Panc1 (cell line): ENCODE measurements around the gene CCDC6. TPM values are rescaled to one million over a fixed set of nuclear protein-coding genes. Genes with fewer than 3 reads are reported as not detected.

ENCODE experiments used
- ATAC-seq: fragments of 200-7000 bp; cut with Tn5 transposase; 2 replicates; pipeline ENCODE4 v1.9.1; 2020; ENCODE audit warnings: mild to moderate bottlenecking, moderate library complexity
- BruUV-seq: library from RNA; stranded (reverse); fragments of 400-500 nt; replicated peaks from 2 replicates; lab custom pipeline; 2021; lab: Mats Ljungman, UMichigan
- CTCF ChIA-PET: fragments of 300-600 bp; sonication (Branson Sonifier 250); formaldehyde crosslinking; loops from one replicate; lab custom pipeline; 2022; ENCODE audit warnings: antibody characterized with exemption; lab: Charles Lee
- POLR2A ChIA-PET: fragments of 300-600 bp; sonication (Branson Sonifier 250); formaldehyde crosslinking; loops from one replicate; lab custom pipeline; 2022; ENCODE audit warnings: antibody characterized with exemption; lab: Charles Lee
- DNase-seq: peaks from one replicate; pipeline ENCODE4 v3.0.0-alpha.2; 2010; ENCODE audit warnings: low read depth, low spot score
- H3K27ac ChIP-seq: 2 replicates; pipeline ENCODE4 v1.5.1; 2011; ENCODE audit warnings: mild to moderate bottlenecking, low read length, inconsistent platforms
- H3K27me3 ChIP-seq: fragments of 200-500 bp; sonication (Bioruptor generic); 2 replicates; pipeline ENCODE4 v1.6.0; 2014; ENCODE audit warnings: low read length, inconsistent platforms; ENCODE audit not compliant: control insufficient read depth, insufficient read depth
- H3K36me3 ChIP-seq: fragments of 200-500 bp; sonication (Bioruptor generic); 2 replicates; pipeline ENCODE4 v1.5.1; 2014; ENCODE audit warnings: inconsistent platforms, mild to moderate bottlenecking, low read length, moderate library complexity; ENCODE audit not compliant: control insufficient read depth, insufficient read depth
- H3K4me1 ChIP-seq: 2 replicates; pipeline ENCODE4 v1.5.1; 2011; ENCODE audit warnings: inconsistent platforms, mild to moderate bottlenecking, low read length, moderate library complexity; ENCODE audit not compliant: control insufficient read depth, insufficient read depth
- H3K4me3 ChIP-seq, 2 experiments: 2 replicates each; pipeline ENCODE4 v1.5.1; 2011 to 2012; ENCODE audit warnings: low read depth in 2 of 2, low read length in 2 of 2, mild to moderate bottlenecking in 2 of 2, inconsistent platforms in 1 of 2, moderate library complexity in 1 of 2
- H3K9me3 ChIP-seq: fragments of 200-500 bp; sonication (Bioruptor generic); 2 replicates; pipeline ENCODE4 v1.5.1; 2014; ENCODE audit warnings: low read depth, mild to moderate bottlenecking, inconsistent platforms, low read length, moderate library complexity; ENCODE audit not compliant: control insufficient read depth, insufficient read depth
- CTCF ChIP-seq: fragments of 450-650 bp; IDR thresholded peaks from 2 replicates; pipeline ENCODE4 v1.5.1; 2017; ENCODE audit warnings: mild to moderate bottlenecking
- POLR2AphosphoS5 ChIP-seq: IDR thresholded peaks from 2 replicates; pipeline ENCODE4 v1.6.1; 2012; ENCODE audit warnings: mild to moderate bottlenecking, low read depth, low read length, moderate library complexity
- REST ChIP-seq, 2 experiments: IDR thresholded peaks; 2 replicates each; pipeline ENCODE4 v1.6.1; 2011 to 2012; ENCODE audit warnings: low read depth in 2 of 2, control low read depth in 1 of 2, low read length in 1 of 2, mild to moderate bottlenecking in 1 of 2, moderate library complexity in 1 of 2; ENCODE audit not compliant: insufficient read depth in 1 of 2
- SIN3A ChIP-seq: IDR thresholded peaks from 2 replicates; pipeline ENCODE4 v1.6.1; 2012; ENCODE audit warnings: low read depth, mild to moderate bottlenecking, low read length, moderate library complexity, borderline replicate concordance; ENCODE audit not compliant: insufficient read depth
- TCF7L2 ChIP-seq: IDR thresholded peaks from 2 replicates; pipeline ENCODE4 v1.6.1; 2011; ENCODE audit warnings: mild to moderate bottlenecking, low read depth, low read length, inconsistent platforms
- in situ Hi-C: cut with HindIII; loops from 2 replicates; pipeline ENCODE4 v1.10.0; 2016; ENCODE audit warnings: low sequenced_read_pairs, low pct_unique_long_range_greater_than_20kb
- intact Hi-C: fragments of 100-400 bp; cut with micrococcal nuclease; formaldehyde crosslinking; loops from one replicate; pipeline ENCODE4 v1.10.0; 2022; ENCODE audit not compliant: unreplicated experiment
- total RNA-seq: library from RNA; stranded (reverse); gene quantifications from one replicate; pipeline ENCODE4 v1.2.1, GENCODE V29; 2021; ENCODE audit not compliant: unreplicated experiment

CCDC6 gene
- total RNA-seq, 1 experiment from 2014 or later: 48.7 TPM

GRCh38 chr10:59852670-59853069, 53.7 kb downstream of the CCDC6 start:
- POLR2A ChIA-PET: no interaction called here
- TF ChIP-seq TCF7L2 (no peak), SIN3A (no peak), REST (IDR thresholded peaks at IDR 0.05; ENCODE audit: insufficient read depth in 1 of 2, low read depth in 2 of 2, low read length in 1 of 2) (no peak), CTCF (no peak)
- no peak for DNase-seq
- no peaks in the 10 kb centered on the region for H3K27me3 ChIP-seq
- H3K9me3 ChIP-seq: peaks cover 6% of the 10 kb centered on the region; the same call in 1 of the 2 replicates
- CTCF ChIA-PET: no interaction called here
- H3K27ac ChIP-seq: no peak overlapping the region
- H3K36me3 ChIP-seq: no peaks in the 10 kb centered on the region
- no TSS peak for BruUV-seq
- H3K4me1 ChIP-seq: no peaks in the 10 kb centered on the region
- no peak for ATAC-seq
- intact Hi-C loops (no loop called here), in situ Hi-C loops (no loop called here)
- H3K4me3 ChIP-seq: no peak overlapping the region

- Histone ChIP-seq H3K27me3 (no peaks in the 10 kb centered on the region), H3K36me3 (no peaks in the 10 kb centered on the region), H3K4me3 (no peak overlapping the region), H3K27ac (no peak overlapping the region), H3K4me1 (no peaks in the 10 kb centered on the region), H3K9me3 (peaks cover under 1% of the 10 kb centered on the region; the same call in 1 of the 2 replicates)
- intact Hi-C loops: no loop called here
- DNase-seq: no peak
- CTCF ChIA-PET: no interaction called here
- ATAC-seq: no peak
- TF ChIP-seq CTCF (no peak), POLR2AphosphoS5 (no peak), SIN3A (no peak), TCF7L2 (no peak), REST (IDR thresholded peaks at IDR 0.05; ENCODE audit: insufficient read depth in 1 of 2, low read depth in 2 of 2, low read length in 1 of 2) (no peak)
- POLR2A ChIA-PET: no interaction called here
- in situ Hi-C loops: no loop called here
- BruUV-seq: no TSS peak
These were observed 54.5 kb downstream of the CCDC6 start for GRCh38 chr10:59851864-59852263.
